ENCODE data around the gene VWF.
A peak's percentile ranks its signal among the peaks of the same experiment; 100 is the strongest.

The VWF gene

DNA sequence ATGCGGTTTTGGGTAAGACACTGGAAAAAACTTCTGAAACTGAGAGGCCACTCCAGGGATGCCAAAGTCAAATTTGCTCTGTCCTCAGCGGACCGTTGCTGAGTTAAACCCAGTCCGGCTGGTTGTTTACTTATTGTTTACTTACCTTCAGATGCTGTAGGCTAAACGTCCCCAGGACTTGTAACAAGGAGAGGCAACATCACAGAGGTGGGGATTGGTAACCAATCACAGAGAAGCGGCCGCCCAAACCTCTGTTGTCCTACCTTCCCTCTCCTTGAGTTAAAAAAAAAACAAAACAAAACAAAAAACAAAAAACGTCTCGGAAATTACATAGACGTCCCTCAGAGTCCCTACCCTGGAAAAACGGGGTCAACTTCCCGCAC is 179.8 kb downstream of the VWF start:
- no peak for DNase-seq

DNA sequence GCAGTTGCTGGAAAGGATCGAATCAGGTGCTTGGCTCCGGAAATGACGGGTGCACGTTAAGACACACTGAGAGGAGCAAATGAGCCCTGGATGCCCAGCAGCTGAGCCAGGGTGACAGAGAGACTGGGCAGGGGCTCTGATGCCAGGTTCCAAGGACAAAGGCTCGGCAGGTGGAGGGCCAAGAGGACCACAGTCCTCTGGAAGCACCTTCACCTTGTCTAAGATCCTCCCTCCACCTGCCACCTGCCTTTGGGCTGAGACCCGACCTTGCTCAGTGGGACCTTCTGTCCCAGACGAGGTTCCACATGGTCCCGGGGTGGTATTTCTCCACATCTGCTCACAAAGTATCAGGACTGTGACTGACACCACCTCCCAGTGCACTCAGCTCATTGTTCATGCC is 180.4 kb downstream of the VWF start:
- no peak for DNase-seq

- no peak for DNase-seq
These were observed 182.6 kb downstream of the VWF start for GRCh38 chr12:5941907-5942306.

DNA sequence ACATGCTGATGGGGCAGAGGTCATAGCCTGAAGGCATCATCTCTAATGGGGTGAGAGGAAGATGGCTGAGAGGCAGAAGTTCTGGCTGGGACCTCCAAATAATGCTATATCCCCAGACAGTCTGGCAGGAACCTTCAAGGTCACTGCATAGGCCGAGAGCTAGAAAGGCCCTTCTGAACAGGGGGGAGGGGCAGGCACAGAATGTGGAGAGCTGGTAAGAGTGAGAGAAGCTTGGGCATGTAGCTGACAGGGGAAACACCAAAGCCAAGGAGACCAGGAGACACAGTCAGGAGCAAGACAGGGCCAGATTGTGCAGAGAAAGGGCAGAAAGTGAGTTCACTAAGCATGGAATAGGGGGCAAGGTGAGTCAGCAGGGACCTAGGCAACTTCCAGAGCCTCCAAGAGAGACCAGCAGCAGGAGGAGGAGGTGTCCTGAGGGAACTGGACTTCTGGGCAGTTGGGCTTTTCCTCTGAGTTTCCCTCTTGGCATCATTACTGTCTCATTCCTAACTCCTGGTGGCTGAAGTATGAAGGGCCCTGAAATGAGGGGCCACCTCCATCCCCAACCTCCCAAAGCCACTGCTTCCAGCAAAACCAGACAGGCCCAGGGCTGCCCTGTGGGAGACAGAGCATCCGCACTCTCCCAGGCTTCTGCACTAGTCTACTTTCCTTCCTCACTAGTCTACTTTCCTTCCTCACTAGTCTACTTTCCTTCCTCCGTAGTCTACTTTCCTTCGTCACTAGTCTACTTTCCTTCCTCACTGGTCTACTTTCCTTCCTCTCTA is 196.5 kb downstream of the VWF start:
- DNase-seq, result no peak

DNA sequence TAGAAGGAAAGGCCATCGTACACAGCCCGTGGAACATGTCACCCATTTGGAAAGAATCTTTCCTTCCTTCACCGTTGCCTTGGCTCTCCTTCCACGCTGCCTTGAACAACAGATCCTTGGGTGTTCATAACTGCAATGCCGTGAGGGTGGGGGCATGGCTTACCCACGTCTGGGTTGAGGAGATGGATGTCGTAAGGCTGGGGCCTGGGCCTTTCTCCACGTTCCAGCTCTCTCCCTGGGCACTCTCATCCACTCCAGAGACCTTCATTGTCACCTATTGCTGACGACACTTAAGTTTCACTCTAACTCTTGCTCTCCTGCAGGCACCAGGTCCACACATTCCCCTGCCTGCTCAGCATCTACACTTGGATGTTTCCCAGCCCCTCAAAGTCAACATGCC is 198.8 kb downstream of the VWF start:
- no peak for DNase-seq

- no peak for DNase-seq
These were observed 200.1 kb downstream of the VWF start for GRCh38 chr12:5924342-5924741.

GRCh38 chr12:5923751-5924150 is 200.7 kb downstream of the VWF start:
- peak in 1 of 2 experiments; percentile 18 for DNase-seq

- DNase-seq, result peak in 1 of 2 experiments; percentile 41
These were observed 201.3 kb downstream of the VWF start for GRCh38 chr12:5923043-5923605.

DNA sequence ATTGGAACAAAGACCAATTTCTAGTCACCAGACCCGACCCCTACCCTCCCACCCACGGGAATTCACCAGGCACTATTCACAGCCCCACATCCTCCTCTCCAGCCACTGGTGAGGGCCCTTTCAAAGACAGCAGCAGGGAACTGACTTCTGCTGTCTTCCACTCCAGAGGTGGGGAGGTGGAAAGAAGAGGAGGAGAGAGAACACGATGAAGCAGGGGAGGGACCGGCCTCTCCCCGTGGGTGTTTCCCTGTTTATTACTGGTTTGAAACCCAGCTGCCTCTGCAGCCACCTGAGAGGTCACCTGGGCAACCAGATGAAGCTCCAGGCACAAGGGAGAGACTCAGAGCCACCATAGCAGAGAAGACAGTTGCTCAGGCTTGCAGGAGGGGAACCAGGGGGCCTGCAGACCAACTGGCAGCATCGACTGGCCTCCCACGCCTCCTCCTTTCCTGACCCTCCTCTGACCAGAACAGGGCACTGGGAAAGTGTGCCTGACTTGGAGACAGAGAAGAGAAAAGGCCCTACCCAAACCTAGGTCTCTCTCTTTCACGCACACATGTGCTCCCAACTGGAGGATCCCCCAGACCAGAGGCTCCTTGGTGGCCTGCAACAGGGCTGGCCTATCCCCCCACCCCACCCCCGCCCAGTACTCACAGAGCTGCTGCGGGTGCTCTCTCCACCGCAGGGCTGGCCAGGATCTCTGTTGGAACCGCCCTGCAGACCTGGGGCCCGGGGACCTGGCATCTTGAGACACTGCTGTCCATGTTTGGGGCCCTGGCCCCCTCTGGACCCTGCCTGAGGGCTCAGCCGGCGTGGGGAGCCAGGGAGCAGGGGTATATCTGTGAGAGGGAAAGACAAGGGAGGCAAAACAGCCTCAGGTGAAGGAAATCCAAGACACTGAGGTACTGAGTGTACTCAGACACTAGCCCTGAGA is 202.2 kb downstream of the VWF start:
- DNase-seq, result no peak

DNA sequence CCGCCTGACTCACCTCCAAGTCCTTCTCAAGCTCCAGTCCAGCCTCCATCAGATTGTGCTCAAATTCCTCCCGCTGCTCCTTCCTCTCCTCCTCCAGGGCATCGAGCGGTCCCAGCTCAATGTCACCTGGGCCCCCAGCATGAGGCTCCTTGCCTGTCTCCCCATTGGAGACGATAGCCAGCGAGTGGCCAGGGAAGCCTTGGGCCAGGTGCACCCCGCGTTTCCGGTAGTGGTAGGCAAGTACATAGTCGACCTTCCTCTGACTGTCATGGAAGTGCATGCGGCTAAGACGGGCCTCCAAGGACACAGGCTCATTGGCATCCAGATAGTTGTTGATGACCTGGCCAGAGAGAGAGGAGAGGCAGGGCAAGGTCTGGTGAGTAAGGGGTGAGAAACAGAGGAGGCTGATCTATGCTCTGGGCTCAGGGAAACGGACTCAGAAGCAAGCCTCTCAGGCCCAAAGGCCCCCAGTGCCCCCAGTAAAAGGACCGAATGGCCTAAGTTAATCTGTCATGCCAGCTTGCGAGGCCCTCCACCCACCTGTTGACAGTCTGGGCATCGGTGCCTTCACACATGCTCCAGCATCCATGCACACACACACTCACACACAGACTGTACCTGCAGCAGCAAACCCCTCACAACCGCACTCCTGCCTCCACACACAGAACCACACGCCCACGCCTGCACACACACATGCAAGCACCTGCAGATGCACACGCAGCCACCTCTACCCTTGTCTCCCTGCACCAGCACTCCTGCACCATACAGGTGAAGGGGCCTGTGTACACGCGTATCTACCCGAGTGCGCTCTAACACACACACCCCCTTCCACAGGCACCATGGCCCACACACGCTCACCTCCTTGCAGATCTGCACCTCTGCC is 203.2 kb downstream of the VWF start:
- DNase-seq, result no peak

DNA sequence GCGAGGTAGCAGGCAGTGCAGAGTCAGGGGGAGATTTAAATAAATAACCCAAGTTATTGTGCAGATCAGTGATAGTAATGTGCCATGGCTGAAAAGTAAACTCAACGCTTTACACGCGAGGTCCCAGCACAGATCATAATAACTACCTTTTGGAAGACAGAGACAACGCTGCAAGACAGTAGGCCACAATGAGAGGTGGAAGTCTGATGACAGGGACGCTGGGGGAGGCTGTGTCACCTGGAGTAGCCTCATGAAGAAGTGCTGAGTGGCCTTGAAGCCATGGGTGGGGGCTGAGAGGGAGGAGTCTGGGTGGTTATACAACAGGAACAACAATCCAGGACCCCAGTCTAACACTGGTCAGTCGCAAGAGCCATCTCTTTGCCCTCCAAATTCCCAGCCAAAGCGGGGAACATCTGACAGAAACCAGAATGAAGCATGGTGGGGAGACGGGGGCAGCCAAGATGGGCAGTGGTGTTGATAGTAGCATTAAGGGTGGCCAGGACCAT is 207.6 kb downstream of the VWF start:
- DNase-seq, result no peak

- DNase-seq, result no peak
These were observed 209.0 kb downstream of the VWF start for GRCh38 chr12:5915511-5915910.

DNA sequence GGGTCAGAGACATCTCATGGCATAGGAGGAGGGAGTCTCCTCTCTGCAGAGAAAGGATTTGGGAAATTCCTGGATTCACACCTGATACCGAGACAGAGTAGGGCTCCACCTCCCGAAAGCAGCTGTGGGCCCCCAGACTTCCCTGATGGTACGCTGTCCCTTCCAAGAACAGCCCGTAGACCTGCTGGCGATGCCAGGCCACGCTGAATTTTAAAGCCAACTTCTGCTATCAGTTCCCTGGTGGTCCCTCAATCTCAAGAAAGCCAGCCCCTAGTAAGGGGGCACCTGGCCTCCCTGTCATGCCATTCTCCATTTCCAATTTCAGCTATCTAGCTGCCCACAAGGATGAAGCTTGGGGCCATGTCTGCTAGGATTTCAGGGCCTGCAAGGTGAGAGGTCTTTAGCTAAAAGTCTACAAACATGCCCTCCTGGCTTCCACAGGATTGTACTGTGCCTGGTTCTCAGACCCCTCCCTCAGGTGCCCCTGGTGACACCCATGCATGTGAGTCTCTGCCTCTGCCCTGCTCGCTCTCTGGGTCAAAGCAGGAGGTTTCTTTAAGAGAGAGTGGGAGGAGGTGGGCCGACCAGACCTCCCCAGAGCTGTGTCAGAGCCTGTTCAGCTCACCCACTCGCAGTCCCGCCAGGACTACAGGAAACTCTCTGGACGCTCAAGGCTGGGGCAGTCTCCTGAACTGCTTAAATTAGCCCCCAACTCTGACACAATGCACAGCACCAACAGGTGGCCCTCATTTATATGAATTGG is 209.9 kb downstream of the VWF start:
- DNase-seq, result no peak

DNA sequence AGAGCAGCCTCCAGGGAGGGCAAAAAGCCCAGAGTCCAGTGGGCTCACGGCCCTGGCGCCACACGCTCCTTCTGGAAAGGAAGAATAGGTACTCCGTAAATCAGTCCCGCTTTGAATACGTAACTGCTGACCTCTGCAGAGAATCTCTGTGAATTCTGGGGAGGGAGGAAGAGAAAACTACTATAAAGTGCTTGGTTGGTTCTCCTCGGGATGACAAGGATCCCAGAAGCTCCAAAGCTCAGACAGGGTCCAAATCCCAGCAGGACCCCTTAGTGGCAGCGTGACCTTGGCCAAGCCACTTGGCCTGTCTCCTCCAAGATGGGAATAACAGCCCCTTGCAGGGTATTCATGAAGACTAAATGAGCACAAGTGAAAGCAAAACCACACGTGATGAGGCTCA is 211.1 kb downstream of the VWF start:
- no peak for DNase-seq

DNA sequence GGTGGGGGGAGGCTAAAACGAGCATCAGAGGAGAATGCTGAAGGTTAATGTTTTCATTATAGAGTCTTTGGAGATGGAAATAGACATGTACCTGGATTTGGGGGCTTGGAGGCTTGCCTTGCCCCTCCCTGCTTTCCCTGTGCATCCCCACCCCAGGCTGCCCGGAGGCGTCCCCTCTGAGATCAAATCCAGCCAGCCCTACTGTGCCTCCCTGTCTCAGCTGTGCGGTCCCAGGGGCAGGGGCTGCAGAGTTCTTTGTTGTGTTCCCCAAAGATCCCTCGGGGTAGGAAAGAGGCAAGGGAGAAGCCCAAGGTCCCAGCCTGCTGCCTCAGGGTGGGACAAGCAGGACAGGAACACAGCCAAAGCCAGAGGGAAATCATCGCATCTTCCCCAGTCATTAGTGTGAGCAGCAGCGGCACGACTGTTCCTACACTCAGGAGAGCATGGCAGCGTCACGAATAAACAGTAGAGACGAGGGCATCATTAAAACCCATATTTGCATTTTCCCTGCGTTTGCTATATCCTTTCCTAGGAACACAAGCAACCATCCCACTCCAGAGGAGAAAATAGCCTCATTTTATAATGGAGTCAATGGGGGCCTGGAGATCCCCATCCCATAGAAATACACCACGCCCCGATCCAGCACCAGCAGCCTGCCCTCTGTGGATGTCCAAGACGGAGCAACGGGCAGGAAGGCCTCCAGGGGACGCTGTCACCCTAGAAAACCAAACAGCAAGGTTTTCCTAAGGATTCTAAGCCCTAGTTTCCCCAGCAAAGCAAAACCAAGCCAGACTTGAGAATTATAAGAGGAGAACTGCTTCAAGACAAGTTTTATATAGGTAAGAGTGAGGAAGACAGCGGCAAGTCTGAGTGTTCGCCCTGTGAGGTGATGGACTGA is 211.8 kb downstream of the VWF start:
- DNase-seq, result no peak

GRCh38 chr12:5912011-5912410 is 212.5 kb downstream of the VWF start:
- DNase-seq, result no peak

DNA sequence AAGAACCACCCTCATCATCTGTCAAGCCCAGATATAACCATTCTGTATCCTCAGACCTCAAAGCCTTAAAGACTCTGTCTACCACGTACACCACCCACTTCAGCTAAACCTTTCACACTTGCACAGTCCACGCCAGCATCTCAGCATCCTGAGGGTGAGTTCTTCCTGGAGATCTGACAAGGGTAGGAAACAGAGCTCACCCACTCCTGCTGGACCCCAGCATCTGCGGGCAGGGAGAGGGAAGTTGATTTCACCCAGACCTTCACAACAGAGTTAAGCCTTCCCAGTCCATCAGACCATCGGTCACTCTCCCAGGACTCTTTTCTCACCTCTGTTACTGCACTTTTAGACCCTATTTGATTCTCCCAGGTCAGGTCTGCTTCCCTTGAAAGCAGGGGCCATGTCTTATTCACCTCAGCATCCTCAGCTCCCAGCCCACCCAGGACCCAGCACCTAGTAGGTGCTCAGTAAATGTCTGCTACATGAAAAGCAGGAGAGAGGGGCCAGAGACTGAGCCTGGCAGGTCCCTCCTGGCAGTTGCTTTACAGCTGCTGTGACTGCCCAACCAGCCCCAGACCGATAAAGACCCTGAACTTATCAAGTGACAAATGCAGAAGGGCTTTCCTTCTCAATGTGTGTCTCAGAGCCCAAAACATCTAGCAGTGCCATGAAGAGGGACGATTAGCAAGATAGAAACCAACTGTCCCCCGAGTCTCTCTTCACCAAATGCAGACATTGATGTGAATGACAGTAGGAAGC is 213.5 kb downstream of the VWF start:
- peak in 1 of 2 experiments; percentile 48 for DNase-seq

GRCh38 chr12:5909560-5909959 is 214.9 kb downstream of the VWF start:
- no peak for DNase-seq

GRCh38 chr12:5908251-5908650 is 216.2 kb downstream of the VWF start:
- no peak for DNase-seq

DNA sequence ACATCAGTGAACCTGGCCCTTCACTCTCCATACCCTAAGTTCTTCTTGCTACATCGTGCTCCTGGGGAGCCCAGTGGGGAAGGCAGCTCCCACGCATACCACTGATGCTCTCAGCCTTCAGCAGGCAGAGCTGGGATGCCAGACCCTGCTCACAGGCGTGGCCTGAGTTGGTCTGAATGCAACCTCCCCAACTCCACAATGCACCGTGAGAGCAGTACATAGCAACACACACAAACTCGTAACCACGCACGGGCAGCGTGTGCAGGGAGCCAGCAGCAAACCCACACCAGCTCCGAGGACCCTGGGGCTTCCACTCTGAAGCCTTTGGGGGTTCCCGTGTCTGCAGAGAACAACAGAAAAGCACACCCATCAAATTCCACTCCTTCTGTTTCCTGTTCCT is 216.7 kb downstream of the VWF start:
- DNase-seq, result no peak
